GM19193 (cell line): ENCODE results near the gene SELENOS.

Source experiments
- POLR2A ChIP-seq: IDR thresholded peaks from 4 replicates; pipeline ENCODE4 v1.6.1; 2011; ENCODE audit not compliant: insufficient read depth, insufficient read length; ENCODE audit errors: extremely low read depth

The SELENOS gene

GRCh38 chr15:101277038-101277822 is at the start of gene SELENOS:
SELENOS (minus strand) TSS chr15:101277485; CDS start chr15:101277417, 68 bp downstream.
- peak; percentile 69 for TF ChIP-seq POLR2A

DNA sequence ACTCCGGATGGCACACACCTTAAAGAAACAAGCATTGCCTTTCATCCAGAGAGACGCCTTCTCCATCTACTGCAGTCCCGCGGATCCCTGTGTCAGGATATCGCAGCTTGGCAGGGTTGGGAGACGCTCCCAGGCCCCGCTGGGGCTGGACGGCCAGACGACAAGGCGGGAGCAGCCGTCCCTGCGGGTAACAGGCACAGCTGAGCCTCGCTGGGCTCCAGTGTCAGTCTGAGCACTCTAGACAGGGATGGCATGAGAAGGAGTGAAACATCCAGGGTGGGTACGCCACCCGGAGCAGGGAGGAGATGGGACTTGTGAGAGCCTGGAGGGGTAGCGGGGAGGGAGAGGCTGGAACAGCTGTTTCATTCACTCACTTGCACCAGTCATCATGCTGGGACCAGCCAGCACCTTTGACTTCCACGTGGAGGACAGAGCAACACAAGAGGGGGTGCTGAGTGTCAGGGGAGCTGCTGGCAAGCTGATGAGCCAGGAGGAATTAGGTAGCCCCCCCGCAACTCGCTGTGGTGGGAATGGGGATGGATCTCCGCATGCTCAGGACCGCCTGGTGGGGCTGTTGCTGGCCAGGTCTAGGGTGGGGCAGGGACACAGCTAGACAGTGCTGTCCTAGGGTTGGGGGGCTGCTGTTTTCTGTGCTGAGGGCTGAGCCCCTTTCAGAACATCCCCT is 49.3 kb upstream of the SELENOS start:
- no peak for TF ChIP-seq POLR2A

GRCh38 chr15:101326026-101326315 is 48.7 kb upstream of the SELENOS start:
- TF ChIP-seq POLR2A, result no peak

GRCh38 chr15:101325263-101326025 is 48.2 kb upstream of the SELENOS start:
- no peak for TF ChIP-seq POLR2A

DNA sequence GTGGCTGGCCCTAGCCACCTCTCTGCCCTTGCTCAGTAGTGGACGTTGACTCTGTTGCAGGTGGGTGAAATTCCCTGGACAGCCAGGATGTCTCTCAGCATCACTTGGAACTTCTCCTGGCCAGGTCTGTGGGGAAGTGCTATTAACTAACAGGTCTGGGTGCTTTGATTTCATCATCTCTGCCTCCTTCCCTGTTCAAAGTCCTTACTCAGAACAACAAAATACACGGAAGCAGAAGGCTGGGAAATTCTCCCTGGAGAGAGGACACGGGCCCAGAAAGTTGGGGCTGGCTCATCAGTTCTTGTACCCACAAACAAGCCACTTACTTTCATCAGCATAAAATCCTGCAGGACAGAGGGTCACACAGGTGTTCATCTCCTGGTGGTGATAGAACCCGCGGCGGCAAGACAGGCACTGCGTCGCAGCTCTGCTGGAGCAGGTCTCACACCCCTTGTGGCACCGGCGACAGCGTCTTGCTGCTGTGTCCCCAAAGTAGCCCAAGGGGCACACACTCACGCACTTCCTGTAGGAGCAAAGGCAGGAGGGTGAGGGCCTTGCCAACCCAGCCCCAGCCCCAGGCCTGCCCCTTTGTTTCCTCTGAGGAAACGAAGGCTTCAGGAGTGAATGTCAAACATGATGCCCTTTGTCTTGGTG is 47.4 kb upstream of the SELENOS start:
- no peak for TF ChIP-seq POLR2A

GRCh38 chr15:101323793-101324523 is 46.7 kb upstream of the SELENOS start:
- no peak for TF ChIP-seq POLR2A

- TF ChIP-seq POLR2A, result no peak
Measured at GRCh38 chr15:101322854-101323477, 45.7 kb upstream of the SELENOS start.

DNA sequence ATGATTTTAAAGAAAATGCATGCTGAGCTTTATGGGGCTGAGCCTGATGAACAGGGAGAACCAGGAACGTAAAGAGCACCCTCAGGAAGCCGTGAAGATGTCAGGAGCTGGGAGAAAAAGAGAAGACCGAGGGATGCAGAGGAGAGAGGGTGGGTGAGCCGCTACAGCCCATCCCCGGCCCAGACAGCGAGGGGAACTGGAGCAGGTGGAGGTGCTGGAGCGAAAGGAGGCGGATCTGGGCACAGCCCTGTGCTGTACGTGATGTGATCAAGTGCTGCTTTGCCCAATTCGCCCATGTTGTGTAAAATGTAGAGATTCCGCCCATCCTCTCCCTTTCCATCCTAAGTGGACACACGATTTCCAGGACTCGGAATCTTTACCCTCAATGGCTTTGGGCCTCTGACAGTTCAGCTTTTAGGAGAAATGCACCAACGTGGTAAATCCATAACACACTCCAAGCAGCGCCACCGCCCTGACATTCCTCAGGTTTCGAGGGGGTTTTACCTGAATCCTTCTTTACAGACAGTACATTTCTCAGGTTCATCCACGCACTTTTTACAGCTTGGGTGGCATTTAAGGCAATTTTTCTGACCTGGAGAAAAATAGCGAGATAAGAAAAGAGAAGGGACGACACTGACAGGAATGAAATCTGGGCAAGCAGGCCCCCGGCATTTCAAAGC is 44.9 kb upstream of the SELENOS start:
- TF ChIP-seq POLR2A, result no peak

DNA sequence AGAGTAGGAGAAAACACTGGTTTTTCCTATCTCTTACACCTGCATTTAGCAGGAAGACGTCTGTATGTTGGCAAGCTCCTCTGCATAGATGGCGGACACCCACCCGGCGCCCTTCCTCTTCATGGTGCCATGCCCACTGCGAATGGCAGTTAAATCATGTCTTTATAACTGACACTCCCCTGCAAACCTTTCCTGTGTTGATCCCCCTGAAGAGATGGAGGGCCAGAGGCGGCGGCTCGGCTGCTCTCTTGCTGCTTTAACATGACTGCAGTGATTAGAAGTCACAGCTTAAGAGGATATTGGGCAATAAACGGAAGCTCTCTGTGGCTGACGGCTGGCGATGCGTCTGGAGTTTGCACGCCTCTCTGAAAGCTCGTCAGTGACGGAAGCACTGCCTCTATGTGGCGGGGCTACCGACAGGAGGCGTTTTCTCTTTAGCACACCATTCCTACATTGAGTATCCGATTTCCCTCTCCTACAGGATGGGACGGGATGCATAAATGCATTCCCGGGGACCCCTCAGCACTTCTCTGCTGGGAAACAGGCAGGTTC is 43.3 kb upstream of the SELENOS start:
- no peak for TF ChIP-seq POLR2A

DNA sequence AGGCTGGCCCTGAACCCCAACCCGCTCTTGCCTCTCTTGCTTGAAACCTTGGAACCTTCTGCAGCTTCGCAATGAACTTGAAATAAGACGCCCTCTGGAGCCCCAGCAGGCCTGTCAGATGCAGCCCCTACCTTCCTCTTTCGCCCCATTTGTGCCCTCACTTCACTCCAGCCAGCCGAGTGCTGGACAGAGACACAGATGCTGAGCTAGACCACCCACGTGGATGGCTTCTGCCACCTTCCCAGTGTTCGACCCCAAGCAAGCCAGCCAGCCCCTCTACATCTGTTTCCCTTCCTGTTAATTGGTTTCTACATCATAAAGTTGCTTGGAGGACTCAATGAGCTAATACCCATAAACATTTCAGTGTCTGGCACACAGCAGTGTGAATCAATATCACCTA is 41.6 kb upstream of the SELENOS start:
- no peak for TF ChIP-seq POLR2A

DNA sequence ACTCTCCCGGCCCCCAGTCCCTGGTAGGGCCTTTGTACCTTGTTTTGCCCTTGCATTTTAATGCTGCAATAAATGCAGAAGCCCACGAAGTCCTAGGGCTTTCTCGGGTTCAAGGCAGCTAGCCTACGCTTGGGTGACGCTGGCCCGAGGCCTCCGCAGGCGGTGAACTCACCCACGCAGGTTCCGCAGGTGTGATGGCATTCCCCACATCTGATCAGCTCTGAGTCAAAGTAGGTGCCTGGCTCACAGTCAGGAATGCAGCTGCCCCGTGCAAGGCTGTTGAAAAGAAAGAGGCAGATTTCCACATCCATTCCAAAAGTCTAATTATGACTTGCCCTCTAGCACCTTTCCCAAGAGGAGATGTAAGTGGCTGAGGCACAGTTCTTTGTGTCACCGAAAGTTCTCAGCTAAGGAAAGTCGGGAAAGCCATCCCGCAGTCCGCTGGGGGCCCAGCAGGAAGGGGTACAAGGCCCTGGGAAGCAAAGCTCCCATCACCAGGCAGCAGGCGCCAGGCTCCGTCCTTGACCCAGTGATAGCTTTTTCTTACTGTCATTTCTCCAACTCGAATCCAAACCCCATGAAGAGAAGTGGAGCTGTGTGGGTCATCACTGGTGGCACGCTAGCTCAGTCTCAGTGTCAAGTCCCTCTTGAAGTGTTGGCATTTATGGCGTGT is 41.0 kb upstream of the SELENOS start:
- no peak for TF ChIP-seq POLR2A

DNA sequence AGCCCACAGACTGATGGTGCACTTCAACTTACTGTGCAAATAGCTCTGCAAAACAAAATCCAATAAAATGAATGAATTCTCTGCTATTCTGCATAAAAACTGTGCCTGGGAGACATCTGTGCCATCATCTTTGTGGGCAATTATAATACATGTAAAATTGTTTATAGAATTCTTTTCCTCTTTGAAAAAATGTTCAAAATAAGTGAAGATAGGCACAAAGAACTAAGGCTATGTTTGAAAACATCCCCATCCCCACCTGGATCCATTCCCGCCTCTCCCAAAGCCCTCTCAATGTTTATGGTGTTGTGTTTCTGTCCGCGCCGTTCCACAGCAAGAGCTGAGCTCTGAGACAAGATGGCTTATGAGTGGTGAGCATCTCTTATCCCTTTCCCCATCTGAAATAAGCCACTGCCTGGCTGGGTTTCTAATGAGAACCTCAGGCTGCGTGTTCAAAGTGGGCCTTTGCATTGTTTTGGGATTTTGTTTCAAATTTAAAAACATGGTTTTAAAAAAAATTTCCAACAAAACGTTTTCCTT is 40.1 kb upstream of the SELENOS start:
- no peak for TF ChIP-seq POLR2A
